Kidney (tissue), 14 donors: Measurements from ENCODE around the gene RPS6KA2. TPM values are rescaled to one million over a fixed set of nuclear protein-coding genes. Genes with fewer than 3 reads are reported as not detected.
A peak's percentile ranks its signal among the peaks of the same experiment; 100 is the strongest.

Experiments
- DNase-seq, 5 donors: peaks; one replicate each; pipeline ENCODE4 v3.0.0-alpha.2; 2013 to 2020
- FAIRE-seq: peaks from 2 replicates; lab custom pipeline; 2012; peaks lifted over from hg19 to GRCh38; lab: Jason Lieb, UNC
- H3K27ac ChIP-seq, 2 donors: one replicate each; pipeline ENCODE4 v1.7.0; 2013; ENCODE audit warnings: low read depth in 2 of 2, low read length in 2 of 2, inconsistent platforms in 1 of 2
- H3K27me3 ChIP-seq: one replicate; pipeline ENCODE4 v1.7.1; 2013; ENCODE audit warnings: low read length, inconsistent platforms; ENCODE audit not compliant: control insufficient read depth, insufficient read depth
- H3K36me3 ChIP-seq, 3 donors: one replicate each; pipeline versions ENCODE4 v1.7.0 to v1.7.1; 2013; ENCODE audit warnings: low read length in 3 of 3, control low read depth in 1 of 3, inconsistent platforms in 1 of 3; ENCODE audit not compliant: insufficient read depth in 3 of 3, control insufficient read depth in 2 of 3
- H3K4me1 ChIP-seq, 3 donors: one replicate each; pipeline versions ENCODE4 v1.7.0 to v1.7.1; 2013; ENCODE audit warnings: low read length in 3 of 3, inconsistent platforms in 1 of 3, low read depth in 1 of 3; ENCODE audit not compliant: control insufficient read depth in 2 of 3, insufficient read depth in 2 of 3
- H3K4me3 ChIP-seq, 3 donors: one replicate each; pipeline versions ENCODE4 v1.7.0 to v1.8.1; 2013; ENCODE audit warnings: low read length in 3 of 3, control low read depth in 1 of 3, inconsistent platforms in 1 of 3
- H3K9ac ChIP-seq, 3 donors: one replicate each; pipeline versions ENCODE4 v1.7.0 to v1.7.1; 2013; ENCODE audit warnings: low read length in 3 of 3, control low read depth in 1 of 3, inconsistent platforms in 1 of 3
- H3K9me3 ChIP-seq, 3 donors: one replicate each; pipeline versions ENCODE4 v1.7.0 to v1.7.1; 2013; ENCODE audit warnings: low read length in 3 of 3, control low read depth in 1 of 3, inconsistent platforms in 1 of 3; ENCODE audit not compliant: control insufficient read depth in 2 of 3, insufficient read depth in 1 of 3
- intact Hi-C: fragments of 100-400 bp; cut with DNase I; formaldehyde crosslinking; loops from one replicate; pipeline ENCODE4 v1.11.1; 2022
- polyA plus RNA-seq: library from polyadenylated mRNA; stranded (reverse); fragments of 350-450 nt; fragmentation: Illumina TruSeq; extraction: RNeasy Lipid Tissue Mini Kit (QIAGEN cat#74804); gene quantifications from one replicate; pipeline ENCODE4 v1.2.3, GENCODE V29; 2014; ENCODE audit warnings: low read depth, low replicate concordance; ENCODE audit not compliant: insufficient read depth
- total RNA-seq: library from RNA; stranded (reverse); fragmentation: NEBNext Ultra II Directional; extraction: Animal tissue kit (Norgen Biotek cat#: 25700); gene quantifications from one replicate; pipeline ENCODE4 v1.2.1, GENCODE V29; 2021
- TF ChIP-seq, protein P1 (sequence below): IDR thresholded peaks from 3 replicates; pipeline ENCODE4 v1.5.1; 2012; ENCODE audit warnings: mild to moderate bottlenecking, moderate library complexity, borderline replicate concordance; ENCODE audit not compliant: insufficient read depth; ENCODE audit errors: extremely low read depth
- donor health status: control.
- donor health status: control.
- donor health status: control.
- donor health status: control.
- donor health status: control.
- donor health status: DM: yes; HTN: yes; CAD: no.
- donor health status: Normal renal cell carcinoma (clear cell type).

RPS6KA2 gene
- total and polyA plus RNA-seq, 2 donors from 2014 or later = 12.3 to 61.2 TPM

DNA sequence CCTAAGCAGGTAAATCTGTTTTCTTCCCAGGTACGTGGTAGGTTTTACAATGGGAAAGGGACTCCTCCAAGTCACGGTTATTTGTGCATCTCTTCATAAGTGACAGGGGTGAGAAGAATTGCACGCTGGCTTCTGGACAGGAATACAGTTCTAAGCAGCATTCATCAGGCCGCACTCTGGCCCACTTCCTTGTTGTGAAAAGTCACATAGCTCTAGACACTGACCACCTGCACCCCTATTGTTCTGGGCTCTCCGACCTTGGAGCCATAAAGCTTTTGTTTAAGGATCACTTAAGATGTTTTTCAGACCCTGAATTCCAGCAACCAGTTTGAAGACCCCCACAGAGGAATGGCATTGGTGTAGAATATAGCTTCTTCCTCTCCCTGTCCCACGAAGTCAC, 72.0 kb downstream of the RPS6KA2 start:
- Histone ChIP-seq H3K9ac (no peak overlapping the region), H3K27me3 (no peaks in the 10 kb centered on the region), H3K4me1 (peaks cover 0 to 15% (median 3%) of the 10 kb centered on the region in 3 donors), H3K4me3 (no peak overlapping the region), H3K27ac (no peak overlapping the region), H3K9me3 (no peaks in the 10 kb centered on the region), H3K36me3 (no peaks in the 10 kb centered on the region)
- FAIRE-seq (no peak), DNase-seq (no peak)
- TF ChIP-seq, protein P1, sequence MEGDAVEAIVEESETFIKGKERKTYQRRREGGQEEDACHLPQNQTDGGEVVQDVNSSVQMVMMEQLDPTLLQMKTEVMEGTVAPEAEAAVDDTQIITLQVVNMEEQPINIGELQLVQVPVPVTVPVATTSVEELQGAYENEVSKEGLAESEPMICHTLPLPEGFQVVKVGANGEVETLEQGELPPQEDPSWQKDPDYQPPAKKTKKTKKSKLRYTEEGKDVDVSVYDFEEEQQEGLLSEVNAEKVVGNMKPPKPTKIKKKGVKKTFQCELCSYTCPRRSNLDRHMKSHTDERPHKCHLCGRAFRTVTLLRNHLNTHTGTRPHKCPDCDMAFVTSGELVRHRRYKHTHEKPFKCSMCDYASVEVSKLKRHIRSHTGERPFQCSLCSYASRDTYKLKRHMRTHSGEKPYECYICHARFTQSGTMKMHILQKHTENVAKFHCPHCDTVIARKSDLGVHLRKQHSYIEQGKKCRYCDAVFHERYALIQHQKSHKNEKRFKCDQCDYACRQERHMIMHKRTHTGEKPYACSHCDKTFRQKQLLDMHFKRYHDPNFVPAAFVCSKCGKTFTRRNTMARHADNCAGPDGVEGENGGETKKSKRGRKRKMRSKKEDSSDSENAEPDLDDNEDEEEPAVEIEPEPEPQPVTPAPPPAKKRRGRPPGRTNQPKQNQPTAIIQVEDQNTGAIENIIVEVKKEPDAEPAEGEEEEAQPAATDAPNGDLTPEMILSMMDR = no peak
- intact Hi-C loops = no loop called here

DNA sequence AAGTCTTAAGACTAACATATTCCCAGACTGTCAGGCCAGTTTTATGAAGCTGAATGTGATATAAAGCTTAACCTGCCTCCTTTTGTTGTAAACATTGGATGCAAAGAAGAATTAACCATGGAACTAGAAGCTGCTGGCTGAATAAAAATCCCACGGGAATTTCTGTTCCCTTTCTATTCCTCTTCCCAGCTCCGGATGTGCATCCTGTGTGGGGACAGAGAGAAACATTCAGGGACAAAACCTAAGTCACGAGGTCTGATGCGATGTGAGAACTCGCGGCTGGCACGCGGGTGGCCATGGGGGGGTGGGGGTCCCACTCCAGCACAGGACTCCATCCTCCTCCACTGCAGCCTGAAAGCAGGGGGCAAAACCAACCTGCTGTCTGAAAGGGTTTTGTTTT, 72.7 kb downstream of the RPS6KA2 start:
- H3K9me3 ChIP-seq = no peaks in the 10 kb centered on the region
- DNase-seq (peak in 1 of 5 donors; percentile 60), FAIRE-seq (no peak)
- intact Hi-C loops = no loop called here
- H3K27me3 ChIP-seq = no peaks in the 10 kb centered on the region
- peak overlapping the region; percentile 28 to 57 for H3K27ac ChIP-seq
- peaks cover 0 to 15% (median 3%) of the 10 kb centered on the region in 3 donors for H3K4me1 ChIP-seq
- peak overlapping the region in 1 of 3 donors; percentile 17 for H3K4me3 ChIP-seq
- no peak overlapping the region for H3K9ac ChIP-seq
- TF ChIP-seq, protein P1 = no peak
- no peaks in the 10 kb centered on the region for H3K36me3 ChIP-seq

DNA sequence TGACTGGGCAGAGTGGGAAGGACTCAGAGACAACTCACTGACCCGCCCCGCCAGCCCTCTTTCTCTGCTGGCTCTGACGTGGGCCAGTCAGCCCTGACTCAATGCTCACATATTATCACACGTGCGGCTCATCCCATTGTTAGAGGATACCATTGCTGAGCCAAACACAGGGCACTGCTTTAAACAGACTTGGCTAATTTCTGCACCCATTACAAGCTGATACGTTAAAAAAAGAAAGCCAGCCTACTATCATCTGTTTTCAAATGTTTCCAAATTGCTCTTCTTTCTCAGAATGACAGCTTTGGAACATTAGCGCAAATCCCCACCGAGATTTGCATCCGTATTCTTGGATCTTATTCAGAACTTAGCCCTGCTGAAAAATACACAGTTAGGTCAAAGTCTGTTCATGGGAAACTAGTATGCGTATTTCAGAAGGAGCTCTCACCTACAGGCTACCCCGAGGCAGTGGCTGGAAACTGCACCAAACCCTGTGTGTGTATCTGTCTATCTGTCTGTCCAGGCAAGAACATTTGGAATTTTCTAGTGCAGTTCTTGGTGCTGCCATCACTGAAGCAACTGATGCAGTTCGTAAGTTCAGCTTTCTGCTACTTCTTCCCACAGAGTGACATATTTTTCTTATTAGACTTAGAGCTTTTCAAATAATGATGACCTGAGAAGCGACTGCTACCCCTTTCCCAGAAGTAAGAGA, 73.3 kb downstream of the RPS6KA2 start:
- Histone ChIP-seq H3K36me3 (no peaks in the 10 kb centered on the region), H3K4me1 (peaks cover 0 to 15% (median 3%) of the 10 kb centered on the region in 3 donors), H3K4me3 (peak overlapping the region in 1 of 3 donors; percentile 17), H3K27me3 (no peaks in the 10 kb centered on the region), H3K9ac (no peak overlapping the region), H3K27ac (peak overlapping the region; percentile 28 to 57), H3K9me3 (no peaks in the 10 kb centered on the region)
- DNase-seq (peak in 1 of 5 donors; percentile 74), FAIRE-seq (no peak)
- intact Hi-C loops = no loop called here
- TF ChIP-seq, protein P1 = no peak

DNA sequence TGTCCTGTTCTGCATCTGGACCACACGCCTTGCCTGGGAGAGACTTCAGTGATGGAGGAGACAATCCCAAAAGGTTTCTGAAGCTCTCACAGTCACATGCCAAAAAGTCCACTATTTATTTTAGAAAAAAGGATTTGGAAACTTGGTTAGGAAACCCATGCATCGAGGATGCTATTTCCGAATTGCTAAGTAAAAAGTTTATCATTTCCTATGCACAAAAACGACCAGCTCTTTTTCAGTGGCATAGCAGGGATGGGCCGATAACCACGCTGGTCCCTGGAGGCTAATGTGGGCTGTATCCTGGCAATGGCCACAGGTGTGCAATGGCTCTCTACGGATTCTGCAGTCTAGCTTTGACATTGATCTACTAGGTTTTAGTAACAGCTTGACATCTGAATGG, 74.5 kb downstream of the RPS6KA2 start:
- H3K9me3 ChIP-seq = no peaks in the 10 kb centered on the region
- DNase-seq = no peak
- H3K27me3 ChIP-seq = no peaks in the 10 kb centered on the region
- H3K4me3 ChIP-seq = no peak overlapping the region
- no peaks in the 10 kb centered on the region for H3K36me3 ChIP-seq
- H3K9ac ChIP-seq = no peak overlapping the region
- FAIRE-seq = no peak
- intact Hi-C loops = no loop called here
- TF ChIP-seq, protein P1 = no peak
- peaks cover 0 to 15% (median 3%) of the 10 kb centered on the region in 3 donors for H3K4me1 ChIP-seq
- no peak overlapping the region for H3K27ac ChIP-seq
